T-helper 1 cell treated with Interleukin-12 subunit alpha and Interleukin-12 subunit beta and Interleukin-4 antibody, amounts not matched to agents 30 μg/mL and 1 μg/mL, for 36 hours (primary cell): ENCODE measurements around the gene RHOF.

Experiments
- H3K27ac Mint-ChIP-seq: one replicate; pipeline ENCODE4 v1.8.0; 2021; ENCODE audit warnings: mild to moderate bottlenecking, mixed read lengths
- H3K27me3 Mint-ChIP-seq: one replicate; pipeline ENCODE4 v1.8.0; 2021; ENCODE audit warnings: low read depth, mixed read lengths
- H3K36me3 Mint-ChIP-seq: one replicate; pipeline ENCODE4 v1.8.0; 2021; ENCODE audit warnings: low read depth, mixed read lengths
- H3K4me1 Mint-ChIP-seq: one replicate; pipeline ENCODE4 v1.8.0; 2021; ENCODE audit warnings: low read depth, mixed read lengths
- H3K4me3 Mint-ChIP-seq: one replicate; pipeline ENCODE4 v1.8.0; 2021; ENCODE audit warnings: mild to moderate bottlenecking, moderate library complexity, mixed read lengths
- H3K9me3 Mint-ChIP-seq: one replicate; pipeline ENCODE4 v1.8.0; 2021; ENCODE audit warnings: mixed read lengths

Gene RHOF

DNA sequence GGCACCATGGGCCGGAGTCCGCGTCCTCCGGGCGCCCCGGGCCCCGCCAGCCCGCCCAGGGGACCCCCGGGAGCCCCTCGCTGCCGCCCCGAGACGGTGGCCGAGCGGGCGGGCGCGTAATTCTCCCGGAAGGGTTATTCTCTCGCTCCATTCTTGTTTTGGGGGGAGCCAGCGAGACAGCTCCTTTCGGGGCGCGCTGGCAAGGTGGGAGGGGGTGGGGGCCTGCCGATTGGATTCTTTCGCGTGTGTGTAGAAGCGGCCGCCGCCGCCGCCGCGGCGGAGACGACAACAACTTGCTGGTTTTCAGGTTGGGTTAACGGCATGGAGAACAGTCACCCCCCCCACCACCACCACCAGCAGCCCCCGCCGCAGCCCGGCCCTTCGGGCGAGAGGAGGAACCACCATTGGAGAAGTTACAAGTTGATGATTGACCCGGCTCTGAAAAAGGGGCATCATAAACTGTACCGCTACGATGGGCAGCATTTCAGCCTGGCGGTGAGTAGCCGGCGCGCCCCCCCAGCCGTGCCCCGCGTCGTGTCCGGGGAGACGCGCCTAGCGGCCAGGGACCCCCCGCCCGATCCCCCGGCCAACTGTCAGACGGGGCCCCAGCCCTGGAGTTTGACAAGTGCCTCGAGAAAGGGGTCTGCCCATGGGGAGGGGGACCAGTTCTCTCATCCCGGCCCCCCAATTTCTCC, 11.1 kb upstream of the RHOF start:
- H3K4me3 Mint-ChIP-seq, result peak overlapping the region; percentile 90
- no peaks in the 10 kb centered on the region for H3K9me3 Mint-ChIP-seq
- peaks cover 24% of the 10 kb centered on the region for H3K4me1 Mint-ChIP-seq
- peaks cover 37% of the 10 kb centered on the region for H3K36me3 Mint-ChIP-seq
- no peaks in the 10 kb centered on the region for H3K27me3 Mint-ChIP-seq
- H3K27ac Mint-ChIP-seq, result peak overlapping the region; percentile 96

DNA sequence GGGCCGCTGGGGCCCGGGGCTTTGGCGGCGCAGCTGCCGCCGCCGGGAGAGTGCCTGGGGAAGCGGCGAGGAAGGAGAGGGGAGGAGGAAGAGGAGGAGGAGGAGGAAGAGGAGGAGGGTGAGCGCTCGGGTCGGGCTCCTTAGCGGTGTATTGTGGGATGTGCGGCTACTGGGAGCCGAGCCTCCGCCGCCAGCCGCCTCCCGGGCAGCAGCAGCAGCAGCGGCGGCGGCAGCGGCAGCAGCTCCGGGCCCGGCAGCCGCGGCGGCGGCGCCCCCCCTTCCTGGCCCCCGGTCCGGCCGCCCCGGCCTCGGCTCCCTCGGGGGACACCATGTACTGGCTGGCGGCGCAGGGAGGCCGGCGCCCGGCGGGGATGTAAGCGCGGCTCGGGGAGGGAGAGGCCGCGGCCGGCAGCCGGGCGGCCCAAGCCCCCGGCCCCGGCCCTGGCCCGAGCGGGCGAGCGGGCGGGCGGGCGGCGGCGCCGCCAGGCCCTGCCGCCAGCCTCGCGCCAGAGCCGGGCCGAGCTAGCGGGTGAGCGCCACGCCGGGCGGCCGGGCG, 10.5 kb upstream of the RHOF start, which contains the start of gene SETD1B:
TSS of gene SETD1B (plus strand) at position 149 of the 556 bp plus-strand sequence. CDS start 729 bp downstream, outside the sequence.
- H3K4me1 Mint-ChIP-seq, result peaks cover 29% of the 10 kb centered on the region
- H3K36me3 Mint-ChIP-seq, result peaks cover 35% of the 10 kb centered on the region
- peak within 1 kb of the TSS; percentile 96 for H3K27ac Mint-ChIP-seq
- H3K4me3 Mint-ChIP-seq, result peak within 1 kb of the TSS; percentile 90
- H3K27me3 Mint-ChIP-seq, result no peaks in the 10 kb centered on the region
- no peaks in the 10 kb centered on the region for H3K9me3 Mint-ChIP-seq

DNA sequence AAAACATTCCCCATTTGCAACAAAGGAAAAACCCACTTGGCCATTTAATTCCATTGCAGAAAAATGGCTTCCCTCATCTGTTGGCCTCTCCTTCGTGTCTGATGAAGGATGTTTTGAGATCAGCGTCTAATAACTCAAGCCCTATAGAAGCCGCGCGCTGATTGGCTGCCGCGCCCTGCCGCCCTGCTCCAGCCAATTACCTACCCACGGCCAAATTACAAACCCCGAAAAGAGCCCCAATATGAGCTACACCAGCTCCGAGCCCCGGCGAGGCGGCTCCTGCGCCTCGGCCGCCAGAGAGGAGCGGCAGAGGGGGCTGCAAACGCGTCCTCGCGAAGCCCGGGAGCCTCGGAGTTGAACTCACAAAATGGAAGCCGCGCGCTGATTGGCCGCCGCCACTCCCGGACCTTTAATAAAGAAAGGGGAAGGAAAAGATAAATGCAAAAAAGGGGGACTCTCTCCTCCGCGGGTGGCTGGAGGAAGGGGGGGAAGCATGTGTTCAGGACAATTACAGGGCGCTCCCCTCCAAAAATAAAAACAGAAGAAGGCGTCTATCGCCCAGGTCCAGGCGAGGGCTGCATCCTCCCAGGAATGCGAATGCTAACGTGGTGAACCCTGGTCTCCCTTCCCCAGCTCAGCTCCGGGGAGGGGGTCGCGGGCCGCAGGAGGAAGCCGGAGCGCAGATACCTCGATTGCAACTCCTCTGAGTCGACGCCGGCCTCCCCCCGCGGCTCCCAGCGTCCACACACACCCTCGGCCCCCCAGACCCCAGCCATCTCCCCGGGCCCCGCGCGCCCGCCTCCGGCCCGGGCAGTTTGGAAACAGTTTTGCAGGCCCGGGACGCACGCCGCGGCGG, 9.6 kb upstream of the RHOF start:
- H3K4me3 Mint-ChIP-seq, result peak overlapping the region; percentile 86
- peaks cover 37% of the 10 kb centered on the region for H3K36me3 Mint-ChIP-seq
- H3K4me1 Mint-ChIP-seq, result peaks cover 36% of the 10 kb centered on the region
- H3K9me3 Mint-ChIP-seq, result no peaks in the 10 kb centered on the region
- H3K27ac Mint-ChIP-seq, result peak overlapping the region; percentile 95
- no peaks in the 10 kb centered on the region for H3K27me3 Mint-ChIP-seq

DNA sequence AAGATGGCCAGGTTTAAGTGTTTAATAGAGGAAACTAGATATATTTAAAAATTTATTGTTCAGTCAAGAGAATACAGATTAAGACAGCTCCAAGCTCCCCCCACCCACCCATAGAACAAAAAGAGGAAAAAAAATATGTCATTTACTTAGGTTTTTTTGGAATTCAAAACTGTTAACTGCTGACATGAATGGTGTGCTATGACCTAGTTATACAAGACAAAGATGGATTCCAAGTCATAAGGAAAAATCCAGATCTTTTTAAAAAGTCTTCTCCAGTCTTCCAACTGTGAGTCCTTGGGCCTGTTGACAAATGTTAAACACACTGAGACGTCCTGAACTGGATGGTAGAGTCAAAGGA, 9.0 kb upstream of the RHOF start:
- peaks cover 39% of the 10 kb centered on the region for H3K36me3 Mint-ChIP-seq
- peak overlapping the region; percentile 95 for H3K27ac Mint-ChIP-seq
- H3K4me1 Mint-ChIP-seq, result peaks cover 38% of the 10 kb centered on the region
- no peaks in the 10 kb centered on the region for H3K9me3 Mint-ChIP-seq
- no peaks in the 10 kb centered on the region for H3K27me3 Mint-ChIP-seq
- H3K4me3 Mint-ChIP-seq, result peak overlapping the region; percentile 86

DNA sequence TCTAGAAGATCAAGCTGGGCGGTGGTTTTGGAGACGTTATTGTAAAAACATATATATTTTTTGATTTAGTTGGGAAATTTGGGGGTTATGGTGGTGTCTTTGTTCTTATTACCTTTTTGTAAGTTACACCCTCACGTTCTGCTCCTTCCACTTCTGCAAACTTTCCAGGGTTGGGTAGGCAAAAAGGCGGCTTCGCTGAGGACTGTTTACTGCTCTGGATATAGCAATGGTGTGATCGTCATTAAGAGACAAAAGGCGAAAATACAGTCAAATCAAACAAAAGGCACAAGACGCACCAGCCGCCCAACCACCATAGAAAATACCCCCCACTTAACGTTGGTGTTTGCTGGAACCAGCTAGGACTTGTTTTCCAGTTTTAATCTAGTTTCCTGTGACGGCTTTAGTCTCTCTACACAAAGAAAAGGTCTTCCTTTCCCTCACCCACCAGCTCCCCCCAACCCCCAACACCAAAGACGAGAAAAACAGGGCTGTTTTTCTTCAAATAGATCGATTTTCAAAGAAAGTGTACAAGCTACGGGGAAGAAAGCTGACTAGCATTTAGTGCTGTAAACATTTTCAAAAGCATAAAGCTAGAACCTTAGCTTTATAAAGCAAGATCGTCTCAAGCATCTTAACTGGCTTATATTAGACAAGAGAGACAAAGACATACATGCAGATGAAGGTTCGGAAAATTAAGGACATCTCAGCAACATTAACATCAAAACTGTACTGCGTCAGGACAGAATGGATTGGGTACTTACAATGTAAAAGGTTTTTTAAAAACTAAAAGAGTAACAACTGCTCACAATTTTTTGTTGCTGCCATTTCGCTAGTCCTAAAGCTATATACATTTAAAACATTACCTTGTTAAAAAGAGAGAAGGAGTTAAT, 8.4 kb upstream of the RHOF start:
- Mint-ChIP-seq H3K27ac (peak overlapping the region; percentile 95), H3K4me1 (peaks cover 39% of the 10 kb centered on the region), H3K9me3 (no peaks in the 10 kb centered on the region), H3K27me3 (no peaks in the 10 kb centered on the region), H3K4me3 (peak overlapping the region; percentile 86), H3K36me3 (peaks cover 40% of the 10 kb centered on the region)

DNA sequence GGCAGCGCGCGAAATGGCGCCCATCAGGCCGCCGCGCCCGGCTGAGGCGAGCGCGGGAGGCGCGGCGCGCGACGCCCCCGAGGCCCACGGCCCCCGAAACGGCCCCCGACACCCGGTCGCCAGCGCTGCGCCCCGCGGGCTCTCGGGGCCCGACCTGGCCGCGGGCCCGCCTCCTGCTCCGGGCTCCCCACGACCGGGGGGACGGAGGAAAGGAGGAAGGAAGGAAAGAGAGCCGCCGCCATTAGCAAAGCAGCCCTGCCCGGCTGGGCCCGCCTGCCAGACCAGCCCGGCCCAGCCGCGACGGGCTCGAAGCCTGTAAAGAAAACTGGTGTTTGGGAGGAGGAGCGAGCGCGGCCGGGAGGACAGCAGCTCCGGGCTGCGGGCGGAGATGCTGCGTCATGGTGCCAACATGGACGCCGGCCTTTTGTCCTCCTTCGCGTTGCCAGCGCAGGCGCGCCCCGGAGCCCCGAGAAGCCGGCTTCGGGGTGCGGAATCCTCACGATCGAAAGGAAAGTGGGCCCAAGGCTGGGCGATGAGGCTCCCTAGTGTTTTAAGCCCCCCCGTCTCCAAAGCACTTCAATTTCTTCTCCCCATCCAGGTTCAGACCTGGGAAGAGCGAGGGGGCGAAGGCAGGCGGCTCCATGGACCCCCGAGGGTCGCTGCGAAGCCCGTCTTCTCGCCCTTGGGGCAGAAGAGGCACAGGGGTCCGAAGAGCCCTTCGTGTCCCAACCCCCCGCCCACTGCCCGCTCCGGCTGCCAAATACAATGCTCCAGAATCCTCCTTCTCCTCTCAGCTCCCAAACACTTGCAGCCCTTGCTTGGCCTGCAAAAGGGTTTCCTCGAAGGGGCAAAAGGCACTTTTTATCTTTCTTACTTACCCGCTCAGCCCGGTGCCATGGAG, 7.5 kb upstream of the RHOF start:
- Mint-ChIP-seq H3K27ac (peak overlapping the region; percentile 95), H3K4me3 (peak overlapping the region; percentile 86), H3K9me3 (no peaks in the 10 kb centered on the region), H3K27me3 (no peaks in the 10 kb centered on the region), H3K4me1 (peaks cover 33% of the 10 kb centered on the region), H3K36me3 (peaks cover 36% of the 10 kb centered on the region)

DNA sequence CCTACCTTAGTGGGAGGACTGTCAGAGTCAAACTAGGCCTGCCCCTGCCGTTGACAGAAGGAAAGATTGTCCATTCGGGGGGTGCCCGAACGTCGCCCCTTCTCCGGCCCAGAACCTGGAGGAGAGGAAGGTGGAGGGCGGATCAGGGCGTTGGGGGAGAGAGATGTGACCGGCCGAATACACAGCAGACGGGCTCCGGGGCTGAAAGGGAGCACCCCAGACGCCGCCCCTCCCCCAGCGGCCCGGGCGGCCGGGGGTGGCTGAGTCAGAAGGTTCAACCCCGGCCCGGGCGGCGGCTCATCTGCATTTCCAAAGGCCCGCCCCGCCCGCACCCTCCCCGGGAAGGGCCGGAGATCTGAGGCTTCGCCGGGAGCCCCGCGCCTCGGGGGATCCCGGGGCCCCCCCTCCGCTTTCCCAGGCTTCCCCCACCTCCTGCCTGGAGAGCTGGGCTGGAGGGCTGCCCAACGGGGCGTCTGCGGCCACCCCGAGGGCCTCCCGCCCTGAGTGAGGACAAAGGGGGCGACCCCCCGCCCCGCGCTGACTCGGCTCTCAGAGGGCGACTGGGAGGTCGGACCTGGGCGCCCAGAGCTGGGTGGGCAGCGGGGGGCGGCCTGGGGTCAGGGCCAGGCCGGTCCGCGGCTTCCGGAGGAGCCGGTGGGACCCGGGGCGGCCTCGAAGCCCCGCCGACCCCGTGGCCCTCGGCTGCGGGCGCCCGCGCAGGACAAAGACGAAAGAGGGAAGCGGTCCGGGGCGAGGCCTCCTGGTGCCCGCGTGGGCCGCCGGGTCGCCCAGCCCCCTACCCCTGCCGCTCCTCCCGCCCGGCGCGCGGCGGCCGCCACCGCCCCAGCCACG, 6.6 kb upstream of the RHOF start:
- no peaks in the 10 kb centered on the region for H3K9me3 Mint-ChIP-seq

DNA sequence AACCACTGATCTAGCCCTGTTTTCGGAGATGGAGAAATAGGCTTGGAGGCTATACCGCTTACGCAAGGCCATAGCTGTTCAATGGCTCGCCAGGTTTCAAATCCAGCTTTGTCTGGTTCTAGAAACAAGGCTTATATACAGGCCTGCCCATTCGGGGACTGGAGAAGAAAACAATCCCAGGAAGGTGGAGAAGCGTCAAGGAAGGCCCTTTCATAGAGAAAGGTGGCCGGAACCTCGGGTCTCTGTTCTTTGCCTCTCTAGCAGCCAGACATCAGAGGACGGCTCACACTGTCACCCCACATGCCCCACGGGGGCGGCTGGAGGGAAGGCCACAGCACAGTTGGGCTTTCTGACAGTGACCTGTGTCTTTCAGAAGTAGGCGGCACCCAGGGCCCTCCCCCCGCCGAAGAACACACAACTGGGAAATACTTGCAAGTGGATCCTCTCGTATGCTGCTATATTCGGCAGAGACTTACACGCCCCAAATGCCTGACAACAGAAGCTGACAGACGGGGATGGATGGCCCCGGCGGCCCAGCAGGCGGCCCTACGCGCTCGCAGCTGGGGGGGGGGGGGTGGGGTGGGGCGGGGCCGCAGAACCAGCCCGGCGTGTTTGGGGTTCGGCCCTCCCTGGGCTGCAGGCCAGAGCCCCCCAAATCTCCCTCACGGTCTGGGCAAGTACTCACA, 5.8 kb upstream of the RHOF start:
- Mint-ChIP-seq H3K36me3 (peaks cover 35% of the 10 kb centered on the region), H3K27ac (peak overlapping the region; percentile 93), H3K9me3 (no peaks in the 10 kb centered on the region), H3K4me3 (peak overlapping the region; percentile 85), H3K4me1 (peaks cover 40% of the 10 kb centered on the region), H3K27me3 (no peaks in the 10 kb centered on the region)

More for the DNA sequence above, 6.6 kb upstream of the RHOF start:
- peak overlapping the region; percentile 85 for H3K4me3 Mint-ChIP-seq
- H3K36me3 Mint-ChIP-seq, result peaks cover 35% of the 10 kb centered on the region
- H3K27ac Mint-ChIP-seq, result peak overlapping the region; percentile 93
- no peaks in the 10 kb centered on the region for H3K27me3 Mint-ChIP-seq
- H3K4me1 Mint-ChIP-seq, result peaks cover 33% of the 10 kb centered on the region

DNA sequence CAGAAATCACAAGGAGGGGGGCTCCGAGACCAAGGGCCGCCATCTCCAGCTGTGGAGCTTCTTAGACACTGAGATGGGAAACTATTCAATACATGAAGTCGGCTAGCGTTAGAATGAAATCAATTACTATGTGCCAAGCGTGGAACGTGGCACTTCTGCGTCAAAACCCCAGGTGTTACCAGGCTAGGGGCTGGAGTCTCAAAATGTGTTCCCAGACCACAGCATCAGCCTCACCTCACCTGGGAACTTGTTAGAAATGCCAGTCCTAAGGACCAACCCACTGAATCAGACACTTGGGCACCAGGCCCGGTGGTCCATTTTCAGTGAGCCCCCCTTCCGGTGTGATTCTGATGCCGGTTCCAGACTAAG, 5.3 kb upstream of the RHOF start:
- H3K27me3 Mint-ChIP-seq, result no peaks in the 10 kb centered on the region
- peaks cover 41% of the 10 kb centered on the region for H3K4me1 Mint-ChIP-seq
- no peaks in the 10 kb centered on the region for H3K9me3 Mint-ChIP-seq
- H3K27ac Mint-ChIP-seq, result peak overlapping the region; percentile 85
- H3K36me3 Mint-ChIP-seq, result peaks cover 35% of the 10 kb centered on the region
- peak overlapping the region; percentile 85 for H3K4me3 Mint-ChIP-seq

DNA sequence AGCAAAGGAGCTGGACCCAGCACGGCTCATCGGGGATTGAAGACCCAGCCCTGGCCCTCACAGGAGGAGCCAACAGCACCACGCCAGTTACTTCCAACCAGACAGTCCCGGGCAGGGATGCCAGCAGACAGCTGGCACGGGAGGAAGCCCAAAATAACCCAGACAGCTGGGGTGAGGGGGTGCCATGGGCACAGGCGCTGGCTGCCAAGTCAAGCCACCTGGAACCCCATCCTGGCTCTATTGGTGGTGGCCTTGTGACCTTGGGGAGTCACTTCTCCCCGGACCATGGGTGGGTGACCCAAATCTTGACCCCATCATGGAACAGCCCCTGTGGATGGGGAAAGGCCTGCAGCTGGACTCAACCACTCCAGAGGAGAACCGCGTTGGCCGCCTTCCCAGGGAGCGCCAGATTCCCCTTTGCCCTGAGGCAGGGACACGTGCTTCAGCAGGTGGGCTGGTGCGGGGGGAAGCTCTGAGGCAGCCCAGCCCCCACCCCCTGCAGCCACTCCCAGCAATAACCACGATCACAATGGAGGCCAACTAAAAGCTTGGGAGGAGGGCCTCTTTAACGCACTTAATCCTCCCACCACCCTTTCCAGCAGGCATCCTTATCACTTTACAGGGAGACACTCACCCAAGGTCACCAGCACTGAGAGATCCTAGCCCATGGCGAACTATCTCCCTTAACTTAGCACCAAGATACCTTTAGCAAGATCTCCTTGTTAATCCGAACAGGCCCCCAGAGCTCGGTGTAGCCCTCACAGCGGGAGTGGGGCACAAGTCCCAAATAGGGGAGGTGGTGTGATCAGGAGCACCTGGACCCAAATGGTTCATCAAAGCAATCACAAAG, 4.7 kb upstream of the RHOF start:
- Mint-ChIP-seq H3K4me3 (peak overlapping the region; percentile 85), H3K27ac (peak overlapping the region; percentile 85), H3K36me3 (peaks cover 34% of the 10 kb centered on the region), H3K4me1 (peaks cover 41% of the 10 kb centered on the region), H3K27me3 (no peaks in the 10 kb centered on the region), H3K9me3 (no peaks in the 10 kb centered on the region)

DNA sequence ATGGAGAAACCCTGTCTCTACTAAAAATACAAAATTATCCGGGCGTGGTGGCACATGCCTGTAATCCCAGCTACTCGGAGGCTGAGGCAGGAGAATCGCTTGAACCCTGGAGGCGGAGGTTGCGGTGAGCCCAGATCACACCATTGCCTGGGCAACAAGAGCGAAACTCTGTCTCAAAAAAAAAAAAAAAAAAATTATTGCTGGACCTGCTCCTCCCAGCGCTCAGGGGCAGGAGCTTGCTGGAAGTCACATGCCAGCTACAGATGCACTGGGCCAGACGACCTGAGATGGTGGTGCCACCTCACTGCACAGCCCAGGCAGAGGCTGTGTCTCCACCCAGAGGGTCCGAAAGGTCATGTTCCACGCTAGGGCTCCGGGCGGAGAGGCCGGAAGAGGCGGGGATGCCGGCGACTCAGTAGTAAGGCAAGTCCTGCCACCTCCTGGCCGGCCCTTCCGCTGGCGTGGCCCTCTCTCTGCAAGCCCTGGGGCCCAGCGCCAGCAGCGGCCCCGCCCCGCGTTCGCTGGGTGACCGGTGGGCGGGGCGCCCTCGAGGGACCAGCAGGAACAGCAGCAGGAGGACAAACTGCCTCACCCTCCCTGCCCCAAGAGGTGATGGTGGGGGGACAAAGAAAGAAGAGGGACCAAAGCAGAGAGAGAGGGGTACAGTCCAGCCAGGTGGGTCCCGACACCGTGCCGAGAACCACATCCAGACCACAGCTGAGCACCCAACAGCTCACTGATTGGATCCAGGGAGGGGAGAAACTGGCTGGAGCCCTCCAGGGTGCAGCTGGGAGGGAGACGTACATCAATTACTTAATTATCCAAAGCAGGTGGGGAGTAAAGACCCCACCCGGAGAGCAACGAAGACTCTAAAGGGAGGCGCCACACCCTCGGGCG, 3.6 kb upstream of the RHOF start:
- H3K36me3 Mint-ChIP-seq, result peaks cover 36% of the 10 kb centered on the region
- peaks cover 37% of the 10 kb centered on the region for H3K4me1 Mint-ChIP-seq
- H3K27ac Mint-ChIP-seq, result peak overlapping the region; percentile 36
- H3K4me3 Mint-ChIP-seq, result peak overlapping the region; percentile 34
- H3K27me3 Mint-ChIP-seq, result no peaks in the 10 kb centered on the region
- H3K9me3 Mint-ChIP-seq, result no peaks in the 10 kb centered on the region
